AG04449 (cell line): ENCODE results near the gene RHOT2.

Experiments used
- CTCF ChIA-PET: fragments of 350-600 bp; formaldehyde crosslinking; extraction: SDS; loops from one replicate; lab custom pipeline; 2021; ENCODE audit warnings: antibody characterized with exemption; lab: Yijun Ruan, JAX
- POLR2A ChIA-PET: fragments of 400-600, 350-600 bp; formaldehyde crosslinking; extraction: SDS; loops from one replicate; lab custom pipeline; 2020; ENCODE audit warnings: antibody characterized with exemption, inconsistent platforms; lab: Yijun Ruan, JAX
- DNase-seq: peaks from one replicate; pipeline ENCODE4 v3.0.0-alpha.2; 2010; ENCODE audit warnings: low read depth, low spot score
- H3K4me3 ChIP-seq: 2 replicates; pipeline ENCODE4 v1.5.1; 2011; ENCODE audit warnings: low read depth, mild to moderate bottlenecking, control low read depth, low read length
- TF ChIP-seq, protein P1 (sequence below): IDR thresholded peaks from one replicate; pipeline ENCODE4 v1.5.1; 2011; ENCODE audit warnings: mild to moderate bottlenecking, moderate library complexity, low read length, control low read depth, inconsistent platforms; ENCODE audit not compliant: insufficient read depth; ENCODE audit errors: missing control alignments

Gene RHOT2

GRCh38 chr16:722835-723633 is 55.1 kb downstream of the RHOT2 start:
- DNase-seq = no peak
- ChIA-PET CTCF (interaction anchor here (0.9 to 7.4 kb wide), 5 partner anchors 9 to 20 kb away, joined by 3 to 75 read pairs (median 6); partner anchors contain the start of genes CIAO3 and METRN), POLR2A (interaction anchor here (1.4 kb wide), 1 partner anchor 11 kb away, joined by 4 read pairs; no protein-coding TSS in a partner anchor)
- TF ChIP-seq, protein P1, sequence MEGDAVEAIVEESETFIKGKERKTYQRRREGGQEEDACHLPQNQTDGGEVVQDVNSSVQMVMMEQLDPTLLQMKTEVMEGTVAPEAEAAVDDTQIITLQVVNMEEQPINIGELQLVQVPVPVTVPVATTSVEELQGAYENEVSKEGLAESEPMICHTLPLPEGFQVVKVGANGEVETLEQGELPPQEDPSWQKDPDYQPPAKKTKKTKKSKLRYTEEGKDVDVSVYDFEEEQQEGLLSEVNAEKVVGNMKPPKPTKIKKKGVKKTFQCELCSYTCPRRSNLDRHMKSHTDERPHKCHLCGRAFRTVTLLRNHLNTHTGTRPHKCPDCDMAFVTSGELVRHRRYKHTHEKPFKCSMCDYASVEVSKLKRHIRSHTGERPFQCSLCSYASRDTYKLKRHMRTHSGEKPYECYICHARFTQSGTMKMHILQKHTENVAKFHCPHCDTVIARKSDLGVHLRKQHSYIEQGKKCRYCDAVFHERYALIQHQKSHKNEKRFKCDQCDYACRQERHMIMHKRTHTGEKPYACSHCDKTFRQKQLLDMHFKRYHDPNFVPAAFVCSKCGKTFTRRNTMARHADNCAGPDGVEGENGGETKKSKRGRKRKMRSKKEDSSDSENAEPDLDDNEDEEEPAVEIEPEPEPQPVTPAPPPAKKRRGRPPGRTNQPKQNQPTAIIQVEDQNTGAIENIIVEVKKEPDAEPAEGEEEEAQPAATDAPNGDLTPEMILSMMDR = no peak
- no peak overlapping the region for H3K4me3 ChIP-seq

DNA sequence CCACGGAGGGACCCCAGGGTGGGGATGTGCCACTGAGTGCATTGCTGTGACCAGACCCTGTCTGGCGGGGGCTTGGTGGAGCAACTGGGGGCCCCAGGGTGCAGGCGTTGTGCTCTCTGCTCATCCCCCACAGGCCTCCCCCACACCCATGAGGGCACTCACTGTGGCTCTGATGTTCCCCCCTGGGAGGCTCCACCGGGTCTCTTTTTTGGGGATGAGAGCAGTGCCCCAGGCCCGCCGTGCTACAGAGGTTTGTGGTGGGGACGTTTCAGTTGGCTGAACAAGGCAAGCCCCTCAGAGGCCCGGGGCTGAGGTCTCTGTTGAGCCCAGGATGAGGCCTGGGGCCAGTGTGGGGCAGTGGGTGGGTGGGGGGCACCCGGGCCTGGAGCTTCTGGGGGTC is 55.8 kb downstream of the RHOT2 start:
- CTCF ChIA-PET = interaction anchor here (1.0 to 7.4 kb wide), 3 partner anchors 10 to 332 kb away, joined by 3 to 75 read pairs (median 16); partner anchors contain the start of genes CIAO3 and METRN
- POLR2A ChIA-PET = no interaction called here

More for the DNA sequence above, 55.8 kb downstream of the RHOT2 start:
- TF ChIP-seq, protein P1 = no peak
- H3K4me3 ChIP-seq = no peak overlapping the region
- DNase-seq = no peak
